HG02970 (cell line): ENCODE data around the gene TRMT6.

Experiments used
- ATAC-seq: cut with Tn5 transposase; IDR thresholded peaks from one replicate; pipeline ENCODE4 v1.9.1; 2021; ENCODE audit warnings: mild to moderate bottlenecking, moderate library complexity, moderate number of reproducible peaks; ENCODE audit not compliant: unreplicated experiment, low FRiP score

TRMT6 gene, protein sequence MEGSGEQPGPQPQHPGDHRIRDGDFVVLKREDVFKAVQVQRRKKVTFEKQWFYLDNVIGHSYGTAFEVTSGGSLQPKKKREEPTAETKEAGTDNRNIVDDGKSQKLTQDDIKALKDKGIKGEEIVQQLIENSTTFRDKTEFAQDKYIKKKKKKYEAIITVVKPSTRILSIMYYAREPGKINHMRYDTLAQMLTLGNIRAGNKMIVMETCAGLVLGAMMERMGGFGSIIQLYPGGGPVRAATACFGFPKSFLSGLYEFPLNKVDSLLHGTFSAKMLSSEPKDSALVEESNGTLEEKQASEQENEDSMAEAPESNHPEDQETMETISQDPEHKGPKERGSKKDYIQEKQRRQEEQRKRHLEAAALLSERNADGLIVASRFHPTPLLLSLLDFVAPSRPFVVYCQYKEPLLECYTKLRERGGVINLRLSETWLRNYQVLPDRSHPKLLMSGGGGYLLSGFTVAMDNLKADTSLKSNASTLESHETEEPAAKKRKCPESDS

DNA sequence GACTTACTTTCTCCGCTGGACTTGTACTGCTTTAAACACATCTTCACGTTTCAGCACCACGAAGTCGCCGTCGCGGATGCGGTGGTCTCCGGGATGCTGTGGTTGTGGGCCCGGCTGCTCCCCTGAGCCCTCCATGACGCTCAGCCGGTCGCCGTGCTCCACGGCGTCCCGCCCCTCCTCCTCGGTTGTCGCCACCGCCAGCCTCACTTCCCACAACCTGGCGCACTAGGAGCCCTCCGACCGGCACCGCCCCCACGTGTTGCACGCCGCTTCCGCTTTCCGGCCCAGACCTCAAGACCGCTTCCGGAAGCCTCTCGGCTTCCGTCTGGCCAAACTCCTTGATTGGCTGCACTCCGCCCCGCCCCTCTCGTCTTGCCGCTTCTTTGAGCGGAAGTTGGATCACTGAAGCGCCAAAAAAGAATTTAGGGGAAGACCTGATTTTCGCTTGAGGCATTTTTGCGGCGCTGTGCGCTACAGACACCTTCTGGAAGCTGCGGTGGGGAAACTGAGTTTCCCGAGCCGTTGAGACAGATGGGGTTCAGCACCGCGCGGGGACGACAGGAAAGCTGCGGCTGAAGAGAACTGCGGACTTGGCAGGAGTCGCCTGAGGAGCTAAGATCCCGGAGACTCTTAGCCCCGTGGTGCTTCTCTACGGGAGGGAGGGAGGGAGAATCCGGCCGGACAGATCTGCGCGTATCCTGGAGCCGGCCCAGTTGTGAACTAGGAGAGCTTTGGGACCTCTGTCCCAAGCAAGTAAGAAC lies at the start of gene TRMT6, which contains the start of gene MCM8:
TSS of gene TRMT6 (minus strand) at position 263 of the 761 bp plus-strand sequence. CDS start at position 135, 128 bp downstream.
TSS of gene MCM8 (plus strand) at position 382 of the 761 bp plus-strand sequence. CDS start 1,364 bp downstream, outside the sequence.
- ATAC-seq, result peak; percentile 97

DNA sequence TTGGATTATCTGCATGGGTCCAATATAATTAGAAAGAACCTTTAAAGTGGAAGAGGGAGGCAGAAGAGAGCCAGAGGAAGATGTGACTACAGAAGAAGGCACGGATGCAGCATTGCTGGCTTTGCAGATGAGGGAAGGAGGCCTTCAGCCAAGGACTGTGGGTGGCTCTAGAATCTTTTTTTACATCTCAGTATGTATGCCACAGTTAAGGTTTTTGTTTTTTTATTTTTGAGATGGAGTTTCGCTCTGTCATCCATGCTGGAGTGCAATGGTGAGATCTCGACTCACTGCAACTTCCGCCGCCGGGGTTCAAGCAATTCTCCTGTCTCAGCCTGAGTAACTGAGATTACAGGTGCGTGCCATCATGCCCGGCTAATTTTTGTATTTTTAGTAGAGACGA lies 49.5 kb upstream of the TRMT6 start:
- ATAC-seq, result no peak

DNA sequence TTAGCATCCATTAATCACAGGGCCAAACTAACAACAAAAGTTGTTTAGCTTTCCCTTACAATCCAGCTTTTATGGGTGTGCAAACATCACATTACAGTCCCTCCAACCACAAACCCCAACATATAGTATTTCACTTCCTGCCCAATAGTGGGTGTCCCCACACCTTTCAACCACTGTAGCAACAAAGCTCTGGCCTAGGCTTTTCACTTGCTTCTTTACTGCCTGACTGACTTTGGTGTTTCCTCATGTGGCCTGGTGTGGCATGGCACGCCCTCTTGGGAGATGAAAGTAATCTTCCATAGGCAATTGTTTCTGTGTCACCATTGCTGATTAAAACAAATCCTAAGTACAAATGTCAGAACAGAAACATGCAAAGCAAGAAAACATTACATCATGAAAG lies 46.4 kb upstream of the TRMT6 start:
- ATAC-seq, result no peak

DNA sequence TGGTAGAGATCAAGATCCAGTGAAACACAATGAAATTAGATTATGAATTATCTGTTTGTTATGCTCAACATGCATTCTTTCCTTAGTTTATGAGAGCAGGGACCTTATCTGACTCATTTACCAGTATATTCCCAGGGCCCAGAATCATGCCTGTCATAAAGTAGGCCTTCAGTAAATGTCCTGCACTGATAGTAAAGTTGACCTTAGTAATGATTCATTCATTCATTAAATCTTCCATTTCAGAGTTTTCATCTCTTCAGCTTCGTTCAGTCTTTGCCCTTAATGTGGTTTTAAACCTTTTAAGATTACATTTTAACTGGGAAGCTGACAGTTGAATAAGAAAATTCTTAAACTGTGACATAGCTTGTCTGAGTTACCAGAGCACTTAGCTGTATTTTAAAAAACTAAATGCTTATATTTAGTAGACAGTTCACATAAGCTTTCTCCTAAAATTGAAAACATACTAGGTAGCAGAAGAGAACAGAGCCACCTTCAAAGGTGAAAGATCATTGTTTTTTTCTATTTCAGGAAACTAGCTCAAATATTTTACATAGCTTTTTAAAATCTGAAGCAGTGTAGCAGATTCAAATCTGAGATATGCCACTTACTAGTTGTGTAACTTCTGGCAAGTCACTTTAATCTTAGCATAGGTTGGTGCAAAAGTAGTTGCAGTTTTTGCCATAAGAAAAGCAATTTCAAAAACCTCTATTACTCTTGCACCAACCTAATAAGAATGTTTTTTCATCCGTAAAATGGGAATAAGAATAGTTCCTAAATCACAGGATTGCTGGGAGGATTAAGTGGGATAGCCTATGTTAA lies 41.5 kb upstream of the TRMT6 start:
- ATAC-seq, result no peak

DNA sequence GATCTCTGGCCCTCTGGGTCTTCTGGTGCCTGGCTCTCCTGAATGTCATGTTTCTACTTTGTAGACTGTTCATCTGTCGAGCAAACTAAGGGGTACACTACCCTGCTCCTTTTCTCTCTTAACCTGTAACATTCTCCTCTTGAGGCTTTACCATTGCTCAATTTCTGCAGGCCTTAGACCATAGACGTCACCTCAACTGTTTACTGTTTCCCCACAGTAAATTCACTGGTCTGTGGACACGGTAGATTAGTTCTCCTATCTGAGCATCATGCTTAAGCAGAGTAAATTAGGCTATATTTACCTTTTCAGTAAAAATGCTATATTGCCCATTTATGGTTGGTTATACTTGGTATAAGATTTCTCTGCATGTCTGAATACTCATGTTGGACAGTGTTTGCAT lies 40.6 kb upstream of the TRMT6 start:
- ATAC-seq, result no peak

DNA sequence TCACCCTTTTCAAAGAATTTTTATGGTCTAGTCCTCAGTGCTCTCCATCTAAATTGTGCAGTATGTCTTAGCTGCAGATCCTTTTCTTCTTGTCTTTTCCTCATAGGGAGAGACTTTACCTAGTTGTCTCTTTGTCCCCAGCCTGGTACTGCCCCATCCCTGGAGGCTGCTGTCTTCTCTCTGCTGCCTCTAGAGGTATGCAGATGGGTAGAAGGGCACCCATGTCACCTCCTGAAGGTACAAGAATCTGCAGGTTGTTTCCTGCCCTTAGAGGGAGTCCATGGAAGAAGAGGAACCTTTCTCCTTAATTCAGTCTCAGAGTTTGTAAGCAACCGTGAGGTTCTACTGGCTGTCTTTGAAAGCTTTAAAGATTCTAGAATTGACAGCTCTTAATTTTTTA lies 39.2 kb upstream of the TRMT6 start:
- no peak for ATAC-seq

DNA sequence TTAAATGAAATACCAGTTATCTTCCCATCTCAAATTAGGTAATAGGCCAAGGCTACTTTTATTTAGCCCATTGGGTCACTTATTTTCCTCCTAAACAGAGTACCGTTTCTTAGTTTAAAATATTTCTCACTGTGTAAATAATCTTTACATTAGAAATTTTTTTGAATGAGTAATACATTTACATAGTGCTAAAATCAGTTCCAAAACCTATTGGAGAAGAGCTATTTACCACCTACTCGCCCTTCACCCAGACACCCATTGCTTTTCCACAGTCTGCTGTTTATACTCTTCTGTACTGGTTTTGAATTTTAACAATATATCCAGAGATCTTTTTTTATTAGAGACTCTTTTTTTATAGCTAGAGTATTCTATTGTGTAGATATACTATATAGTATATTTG lies 37.0 kb upstream of the TRMT6 start:
- ATAC-seq, result no peak

DNA sequence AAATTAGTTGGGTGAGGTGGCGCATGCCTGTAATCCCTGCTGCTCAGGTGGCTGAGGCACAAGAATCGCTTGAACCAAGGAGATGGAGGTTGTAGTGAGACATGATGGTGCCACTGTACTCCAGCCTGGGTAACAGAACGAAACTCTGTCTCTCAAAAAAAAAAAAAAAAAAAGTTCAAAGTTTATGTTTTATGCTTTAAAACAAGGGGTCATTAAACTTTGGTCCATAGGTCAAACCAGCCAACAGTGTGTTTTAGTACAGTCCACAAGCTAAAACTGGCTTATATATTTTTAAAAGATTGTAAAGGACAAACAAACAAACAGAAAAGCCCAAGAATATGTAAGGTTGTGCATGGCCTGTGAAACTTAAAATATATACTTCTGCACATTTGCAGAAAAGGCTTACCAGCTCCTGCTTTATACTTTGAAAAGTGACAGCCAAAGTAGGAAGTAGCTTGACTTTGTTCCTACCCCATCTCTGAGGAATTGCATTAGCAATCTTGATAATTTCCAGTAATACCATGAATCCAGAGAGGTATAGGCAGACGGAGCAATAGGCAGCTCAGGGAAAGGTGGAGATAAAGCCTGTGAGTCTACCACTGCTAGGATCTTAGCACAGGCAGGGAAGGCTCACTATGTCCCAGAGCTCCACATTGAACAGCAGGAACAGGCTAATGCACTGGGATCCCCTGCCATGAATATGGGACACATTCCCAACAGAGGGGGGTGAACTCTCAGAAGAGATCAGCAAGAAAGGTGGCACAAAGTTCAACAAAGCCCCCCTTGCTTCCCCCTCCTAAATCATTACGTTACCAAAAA lies 30.6 kb upstream of the TRMT6 start:
- ATAC-seq, result no peak

DNA sequence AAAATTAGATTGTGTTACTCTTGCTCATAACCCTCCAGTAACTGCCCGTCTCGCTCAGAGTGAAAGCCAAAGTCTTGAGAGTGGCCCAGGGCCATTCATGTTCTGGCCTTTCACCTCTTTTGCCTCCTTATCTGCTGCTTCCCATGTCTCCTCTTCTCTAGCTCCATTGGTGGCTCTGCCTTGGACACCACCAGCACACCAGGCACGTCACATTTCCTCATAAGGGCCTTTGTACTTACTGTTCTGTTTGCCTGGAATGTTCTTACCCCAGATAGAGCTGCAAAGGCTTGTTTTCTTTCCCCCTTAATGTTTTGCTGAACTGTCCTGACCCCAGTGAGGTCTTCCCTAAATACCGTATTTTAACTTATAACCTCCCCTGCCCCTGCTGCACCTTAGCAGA lies 29.5 kb upstream of the TRMT6 start:
- no peak for ATAC-seq

DNA sequence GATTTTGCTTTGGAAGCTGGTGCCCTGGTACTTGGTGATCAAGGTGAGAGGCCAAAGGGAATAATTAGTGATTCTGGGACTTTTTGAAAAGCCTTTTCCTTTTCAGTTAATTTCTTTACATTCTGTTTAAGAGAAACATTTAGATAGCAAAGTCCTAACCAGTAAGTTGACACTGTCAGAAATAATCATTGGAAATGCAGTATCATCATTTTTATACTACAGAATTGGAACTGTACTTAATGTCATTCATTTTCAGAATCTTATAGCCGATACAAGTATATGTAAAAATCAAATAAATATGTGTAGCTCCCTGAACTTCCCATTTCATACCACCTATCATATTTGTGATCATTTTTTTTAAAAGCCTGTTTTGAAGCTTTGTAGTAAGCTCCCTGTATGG lies 27.6 kb upstream of the TRMT6 start:
- ATAC-seq, result no peak

DNA sequence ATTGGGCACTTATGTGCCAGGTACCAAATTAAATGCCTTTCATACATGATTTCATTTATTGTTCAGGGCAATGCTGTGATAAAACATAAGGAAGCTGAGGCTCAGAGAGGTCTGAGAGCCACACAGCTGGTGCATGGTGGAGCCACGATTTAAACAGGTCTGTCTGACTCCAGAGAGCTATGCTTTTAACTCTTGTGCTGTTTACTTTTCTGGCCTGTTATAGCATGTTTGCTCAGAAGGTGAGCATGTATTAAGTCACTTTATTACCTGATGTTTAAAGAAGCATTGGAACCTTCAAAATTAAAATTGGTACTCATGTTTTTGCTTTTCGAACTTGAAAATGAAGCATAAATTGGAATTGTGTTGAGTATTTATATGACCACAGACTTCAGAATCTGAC lies 26.9 kb upstream of the TRMT6 start:
- ATAC-seq, result no peak

DNA sequence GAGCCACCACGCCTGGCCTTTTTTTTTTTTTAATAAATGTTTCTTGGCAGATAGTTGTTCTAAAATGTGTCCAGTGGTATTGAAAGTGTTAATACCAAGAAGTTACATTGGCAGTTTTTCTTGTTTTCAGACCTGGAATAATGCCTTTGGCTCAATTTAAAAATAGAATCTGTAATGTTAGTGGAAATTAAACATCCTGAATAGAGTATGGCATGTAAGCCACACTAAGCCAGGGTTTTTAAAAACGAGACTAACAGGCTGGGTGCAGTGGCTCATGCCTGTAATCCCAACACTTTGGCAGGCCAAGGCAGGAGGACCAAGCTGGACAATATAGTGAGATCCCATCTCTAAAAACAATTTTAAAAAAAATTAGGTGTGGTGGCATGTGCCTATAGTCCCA lies 25.4 kb upstream of the TRMT6 start:
- ATAC-seq, result no peak

DNA sequence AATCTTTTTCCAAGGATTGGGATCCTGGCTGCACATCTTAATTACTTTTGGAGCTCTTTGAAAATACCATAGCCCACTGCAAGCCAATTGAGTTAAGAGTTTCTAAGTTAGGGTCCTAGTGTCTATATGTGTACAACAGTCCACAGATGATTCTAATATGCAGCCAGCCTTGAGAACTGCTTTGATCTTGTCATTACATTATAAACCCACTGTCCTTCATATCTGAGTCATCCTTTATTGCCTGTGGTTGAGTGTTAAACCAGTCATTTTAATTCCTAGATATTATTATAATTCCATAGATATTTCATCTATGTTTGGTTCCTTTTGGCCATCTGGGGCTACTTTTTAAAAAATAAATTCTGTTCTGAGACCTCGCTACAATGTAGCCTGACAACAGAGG lies 24.2 kb upstream of the TRMT6 start:
- ATAC-seq, result no peak

DNA sequence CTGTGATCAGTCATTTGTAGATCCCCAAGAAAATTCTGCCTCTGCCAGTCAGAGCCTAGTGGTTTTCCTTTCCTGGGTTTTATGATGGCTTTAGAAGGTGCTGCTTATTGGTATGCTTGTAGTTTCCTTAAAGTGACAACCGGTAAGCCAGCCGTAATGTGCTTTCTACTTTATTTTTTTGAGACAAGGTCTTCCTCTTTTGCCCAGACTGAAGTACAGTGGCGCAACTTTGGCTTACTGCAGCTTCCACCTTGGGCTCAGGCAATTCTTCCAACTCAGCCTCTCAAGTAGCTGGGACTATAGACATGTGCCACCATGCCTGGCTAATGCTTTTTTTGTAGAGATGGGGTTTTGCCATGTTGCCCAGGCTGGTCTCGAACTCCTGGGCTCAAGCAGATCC lies 23.6 kb upstream of the TRMT6 start:
- ATAC-seq, result no peak

DNA sequence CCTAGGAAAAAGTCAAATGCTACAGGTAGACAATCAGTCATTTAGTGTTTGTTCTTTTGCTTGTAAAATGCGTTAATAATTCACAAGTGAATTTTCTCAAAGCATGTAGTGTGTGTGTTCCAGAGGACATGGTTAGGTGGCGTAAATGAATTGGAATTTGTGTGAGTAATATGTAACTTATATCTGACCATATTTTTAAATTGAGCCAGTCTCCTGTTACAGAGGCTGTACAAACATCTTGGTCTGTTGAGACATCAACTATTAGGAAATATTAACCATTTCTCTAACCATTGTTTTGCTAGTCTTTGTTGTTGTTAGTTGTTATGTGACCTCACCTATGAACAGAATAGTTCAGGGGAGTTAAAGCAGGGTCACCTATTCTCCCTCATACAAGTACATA lies 22.8 kb upstream of the TRMT6 start:
- no peak for ATAC-seq

DNA sequence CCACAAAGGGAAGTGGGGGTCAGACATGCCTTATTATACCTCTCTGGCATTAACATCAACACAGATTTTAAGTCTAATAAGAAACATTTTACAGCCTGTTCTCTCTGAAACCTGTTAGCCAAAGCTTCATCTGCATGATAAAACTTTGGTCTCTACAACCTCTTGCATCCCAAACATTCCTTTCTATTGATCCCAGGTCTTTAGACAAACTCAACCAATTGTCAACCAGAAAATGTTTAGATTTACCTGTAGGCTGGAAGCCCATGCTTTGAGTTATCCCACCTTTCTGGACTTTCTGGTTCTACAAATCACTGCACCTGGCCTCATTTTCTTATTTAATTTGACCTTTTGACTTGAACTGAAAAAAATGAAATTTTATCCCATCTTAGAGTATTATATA lies 20.9 kb upstream of the TRMT6 start:
- no peak for ATAC-seq

DNA sequence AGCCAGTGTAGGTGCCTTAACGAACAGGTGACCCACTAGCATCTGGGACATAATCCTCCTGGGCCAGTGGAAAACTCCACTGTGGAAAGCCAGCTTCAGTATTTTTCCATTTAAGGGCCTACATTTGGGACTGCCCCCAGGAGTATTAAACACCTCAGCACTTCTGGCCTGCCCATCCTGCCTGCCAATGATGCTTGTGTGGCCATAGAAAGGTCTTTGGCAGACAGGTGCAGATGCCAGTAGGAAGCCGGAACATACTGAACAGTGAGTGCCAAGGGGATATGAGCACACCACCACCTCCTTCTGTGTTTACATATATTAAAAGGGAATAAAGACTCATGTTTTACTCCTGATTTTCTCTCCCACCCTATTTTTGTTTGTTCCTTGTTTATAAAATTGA lies 20.0 kb upstream of the TRMT6 start:
- ATAC-seq, result no peak

DNA sequence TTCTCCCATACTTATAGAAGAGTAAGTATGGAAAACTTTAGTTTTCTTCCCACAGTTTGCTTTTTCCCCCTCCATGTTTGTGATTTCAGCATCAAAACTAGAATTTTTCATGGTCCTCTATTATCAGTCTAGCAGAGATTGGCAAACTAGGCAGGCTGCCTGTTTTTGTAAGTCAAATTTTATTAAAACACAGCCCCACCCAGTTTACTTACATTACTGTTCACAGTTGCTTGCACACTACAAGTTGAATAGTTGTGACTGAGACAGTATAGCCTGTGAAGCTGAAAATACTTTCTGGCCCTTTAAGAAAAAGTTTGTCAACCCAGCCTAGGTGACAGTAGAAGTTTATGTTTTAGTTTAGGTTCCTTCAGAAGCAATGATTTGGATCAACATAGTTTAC lies 19.6 kb upstream of the TRMT6 start:
- ATAC-seq, result no peak

DNA sequence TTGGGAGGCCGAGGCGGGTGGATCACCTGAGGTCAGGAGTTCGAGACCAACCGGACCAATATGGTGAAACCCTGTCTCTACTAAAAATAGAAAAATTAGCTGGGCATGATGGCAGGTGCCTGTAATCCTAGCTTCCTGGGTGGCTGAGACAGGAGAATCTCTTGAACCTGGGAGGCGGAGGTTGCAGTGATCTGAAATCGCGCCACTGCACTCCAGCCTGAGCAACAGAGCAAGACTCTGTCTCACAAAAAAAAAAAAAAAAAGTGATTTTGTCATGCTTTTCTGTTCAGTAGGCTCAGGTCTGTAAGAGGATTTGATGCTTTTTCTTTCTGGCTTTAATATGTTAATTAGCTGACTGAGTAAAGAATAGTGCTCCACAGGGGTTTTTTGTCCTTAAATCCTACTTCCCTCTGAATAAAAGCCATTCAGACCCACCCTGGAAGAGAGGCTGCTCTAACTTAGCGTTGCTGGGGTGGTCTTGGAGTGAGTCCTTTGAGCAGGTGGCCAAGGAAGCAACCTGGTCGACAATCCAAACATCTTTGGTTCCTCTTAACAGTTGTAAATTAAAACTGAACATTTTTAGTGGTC lies 19.1 kb upstream of the TRMT6 start:
- ATAC-seq, result no peak

DNA sequence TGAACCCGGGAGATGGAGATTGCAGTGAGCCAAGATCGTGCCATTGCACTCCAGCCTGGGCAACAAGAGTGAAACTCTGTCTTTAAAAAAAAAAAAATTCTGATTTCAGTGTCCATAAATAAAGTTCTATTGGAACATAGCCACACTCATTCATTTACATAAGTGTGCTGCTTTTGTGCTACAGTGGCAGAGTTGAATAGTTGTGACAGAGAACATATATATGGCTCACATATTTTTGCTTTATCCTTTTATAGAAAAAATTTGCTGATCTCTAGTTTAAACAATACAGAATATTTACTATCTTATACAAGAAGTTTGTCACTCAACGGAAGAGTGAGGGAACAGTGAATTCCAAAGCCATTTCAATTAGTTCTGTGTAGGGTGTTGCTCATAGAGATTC lies 18.1 kb upstream of the TRMT6 start:
- ATAC-seq, result no peak
